Activated CD4-positive, CD25-positive, alpha-beta regulatory T cell treated with anti-CD3 and anti-CD28 coated beads, Interleukin-2, amount 50 U/mL, for 72 hours (primary cell): ENCODE measurements around the gene ISLR.
"Not testable (repeated sequence)": the region's sequence is repeated elsewhere in the genome, so short reads cannot be mapped to it uniquely, and the experiment has no call there.

ENCODE experiments used
- DNase-seq: peaks from one replicate; pipeline ENCODE4 v3.0.0; 2021

The ISLR gene

GRCh38 chr15:74137537-74137894 lies 36.0 kb upstream of the ISLR start:
- DNase-seq: no peak

DNA sequence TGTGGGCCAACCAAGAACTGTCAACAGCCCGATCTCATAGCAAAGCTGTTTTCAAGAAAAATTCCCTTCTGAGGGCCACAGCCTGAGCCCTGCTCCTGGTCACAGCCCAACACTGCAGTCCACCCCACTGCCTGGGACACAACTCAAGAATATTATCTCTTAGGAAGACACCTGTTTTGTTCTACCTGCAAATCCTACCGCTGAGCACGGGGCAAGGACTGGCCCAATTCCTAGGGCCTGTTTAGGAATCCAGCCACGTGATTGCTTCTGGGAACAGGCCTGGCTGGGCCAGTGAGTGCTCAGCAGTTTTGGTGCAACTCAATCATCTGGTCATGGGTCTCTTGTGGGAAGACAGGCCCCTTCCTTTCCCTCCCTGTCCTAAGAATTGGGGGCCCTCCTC lies 34.9 kb upstream of the ISLR start:
- DNase-seq: no peak

DNA sequence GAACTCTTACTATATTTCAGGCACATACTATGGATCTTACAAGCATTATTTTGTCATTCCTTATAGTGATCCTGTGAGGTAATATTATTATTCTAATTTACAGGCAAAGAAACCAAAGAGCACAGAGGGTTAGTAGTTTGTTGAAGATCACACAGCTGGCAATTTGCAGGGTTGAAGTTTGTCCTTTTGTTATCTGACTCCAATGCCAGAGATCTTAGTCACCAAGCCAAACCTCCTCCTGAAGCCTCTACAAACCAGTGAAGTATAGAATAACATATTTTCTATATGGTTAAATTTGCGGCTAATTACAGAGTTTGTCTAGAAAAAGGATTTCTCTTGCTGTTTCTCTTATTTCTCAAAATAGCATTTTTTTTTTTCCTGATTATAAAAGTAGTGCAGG lies 31.9 kb upstream of the ISLR start:
- no peak for DNase-seq

DNA sequence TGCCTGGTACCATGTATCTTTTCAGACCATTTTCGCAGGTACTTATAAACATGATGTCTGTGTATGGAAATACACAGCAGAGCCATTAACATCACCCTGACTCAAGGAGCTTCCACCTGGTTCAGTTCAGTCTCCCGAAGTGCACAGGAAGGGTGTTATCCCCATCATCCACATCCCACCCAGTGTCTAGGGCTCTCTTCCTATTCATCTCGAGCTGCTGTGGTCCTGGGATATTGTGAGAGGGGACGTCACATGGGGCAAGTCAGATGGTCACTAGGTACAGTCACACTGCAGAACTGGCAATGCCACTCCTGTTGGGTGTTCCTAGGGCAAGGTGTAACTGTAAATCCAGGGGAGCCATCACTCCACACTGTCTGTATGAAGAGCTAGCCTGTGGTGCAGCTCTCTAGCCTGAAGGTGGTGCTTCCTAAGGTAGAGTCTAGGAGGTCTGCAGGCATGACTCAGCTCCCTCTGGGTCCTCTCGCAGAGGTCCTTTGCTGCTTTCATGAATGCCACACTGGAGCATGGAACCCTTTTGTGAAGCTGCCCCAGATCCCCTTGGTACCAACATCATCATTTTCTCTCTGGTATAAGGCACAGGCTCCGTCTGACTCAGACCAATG lies 29.2 kb upstream of the ISLR start:
- no peak for DNase-seq

DNA sequence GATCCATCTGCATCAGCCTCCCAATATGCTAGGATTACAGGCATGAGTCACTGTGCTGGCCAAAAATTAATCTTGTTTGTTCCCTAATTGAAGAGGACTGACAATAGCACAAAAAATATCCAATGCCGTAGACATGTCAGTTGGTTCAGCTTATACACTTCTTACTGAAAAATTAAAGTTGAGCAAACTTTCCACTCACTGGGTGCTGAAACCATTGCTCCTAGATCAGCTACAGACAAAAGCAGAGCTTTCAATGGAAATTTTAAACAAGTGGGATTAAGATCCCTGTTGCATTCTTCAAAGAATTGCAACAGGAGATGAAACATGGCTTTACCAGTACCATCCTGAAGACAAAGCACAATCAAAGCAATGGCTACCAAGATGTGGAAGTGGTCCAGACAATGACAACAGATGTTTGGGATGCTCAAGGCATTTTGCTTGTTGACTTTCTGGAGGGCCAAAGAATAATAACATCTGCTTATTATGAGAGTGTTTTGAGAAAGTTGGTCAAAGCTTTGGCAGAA lies 27.2 kb upstream of the ISLR start:
- DNase-seq: no peak

DNA sequence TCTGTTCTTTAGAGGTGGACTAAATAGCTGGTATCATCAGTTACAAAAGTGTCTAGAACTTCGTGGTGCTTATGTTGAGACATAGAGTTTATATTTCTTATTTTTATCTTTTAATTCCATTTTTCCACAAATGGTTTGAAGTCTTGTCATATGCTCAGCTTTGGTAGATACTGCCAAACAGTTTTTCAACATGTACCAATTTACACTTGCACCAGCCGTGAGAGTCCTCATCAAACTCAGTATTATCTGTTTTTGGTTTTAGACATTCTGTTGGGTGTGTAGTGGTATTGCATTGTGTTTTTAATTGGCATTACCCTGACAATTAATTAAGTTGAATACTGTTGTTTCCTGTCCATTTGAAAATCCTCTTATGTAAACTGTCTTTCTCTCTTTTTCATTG lies 26.5 kb upstream of the ISLR start:
- no peak for DNase-seq

GRCh38 chr15:74155766-74156417 lies 17.6 kb upstream of the ISLR start:
- DNase-seq: no peak

DNA sequence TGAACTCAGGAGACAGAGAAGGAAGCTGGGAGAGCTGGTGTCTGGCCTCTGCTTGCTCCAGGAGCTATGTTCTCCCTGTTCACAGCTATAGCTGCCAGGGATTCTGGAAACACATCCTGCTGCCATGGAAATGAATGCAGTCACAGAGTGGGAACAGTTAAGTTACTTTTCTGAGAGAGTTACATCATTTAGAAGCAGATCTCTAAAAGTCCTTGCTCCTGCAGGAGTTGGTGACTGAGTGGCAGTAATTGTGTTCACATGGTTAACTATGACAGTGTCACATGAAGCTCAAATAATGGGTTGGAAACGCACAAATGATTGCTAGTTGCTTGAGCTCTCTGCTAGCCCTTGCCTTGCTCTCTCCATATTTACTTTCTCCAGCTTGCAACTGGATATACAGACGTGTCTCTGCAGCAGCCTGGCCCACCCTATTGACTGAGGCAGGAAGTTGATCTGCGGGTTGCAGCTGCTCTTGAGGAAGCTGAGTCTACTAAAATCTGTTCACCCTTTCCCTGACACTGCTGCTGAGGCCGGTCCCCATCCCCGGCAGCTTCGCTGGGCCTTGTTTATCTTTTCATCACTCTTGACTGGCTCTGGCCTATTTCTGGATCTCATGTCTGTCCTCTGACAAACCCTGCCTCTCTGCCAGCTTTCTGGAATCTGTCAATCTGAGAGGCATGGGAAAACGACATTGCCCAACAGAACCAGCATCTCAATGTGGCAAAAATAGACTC lies 16.7 kb upstream of the ISLR start:
- DNase-seq: no peak

- no peak for DNase-seq
Measured at GRCh38 chr15:74157868-74158827, 15.4 kb upstream of the ISLR start.

GRCh38 chr15:74158855-74159650 lies 14.5 kb upstream of the ISLR start:
- DNase-seq: no peak

- no peak for DNase-seq
Measured at GRCh38 chr15:74159773-74160172, 13.7 kb upstream of the ISLR start.

- not testable (repeated sequence) for DNase-seq
Measured at GRCh38 chr15:74160390-74160789, 13.1 kb upstream of the ISLR start.

- not testable (repeated sequence) for DNase-seq
Measured at GRCh38 chr15:74162195-74162536, 11.3 kb upstream of the ISLR start.

- DNase-seq: no peak
Measured at GRCh38 chr15:74165461-74165860, 8.0 kb upstream of the ISLR start.

- no peak for DNase-seq
Measured at GRCh38 chr15:74167891-74168331, 5.6 kb upstream of the ISLR start.

DNA sequence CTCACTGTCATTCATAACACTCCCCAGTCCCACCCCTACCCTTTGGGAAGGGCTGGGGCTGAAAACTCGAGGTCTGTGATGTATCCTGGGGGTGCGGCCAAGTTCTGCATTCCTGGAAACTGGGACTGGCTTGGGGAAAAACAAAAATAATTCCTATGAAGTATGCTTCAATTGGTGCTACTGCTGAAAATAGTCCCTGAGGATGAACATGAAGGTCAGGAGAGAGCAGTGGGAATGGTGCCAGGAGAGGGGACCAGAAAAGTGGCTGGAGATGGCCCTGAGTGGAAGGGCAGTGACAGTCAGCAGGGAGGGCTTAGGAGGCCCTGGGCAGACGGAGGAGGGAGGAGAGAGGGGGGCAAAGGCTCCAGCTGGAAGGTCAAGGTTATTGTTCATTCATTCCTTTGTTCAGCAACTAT lies 4.8 kb upstream of the ISLR start:
- no peak for DNase-seq

GRCh38 chr15:74170071-74170844 lies 3.3 kb upstream of the ISLR start:
- DNase-seq: no peak

GRCh38 chr15:74170875-74171578 lies 2.5 kb upstream of the ISLR start:
- DNase-seq: no peak

DNA sequence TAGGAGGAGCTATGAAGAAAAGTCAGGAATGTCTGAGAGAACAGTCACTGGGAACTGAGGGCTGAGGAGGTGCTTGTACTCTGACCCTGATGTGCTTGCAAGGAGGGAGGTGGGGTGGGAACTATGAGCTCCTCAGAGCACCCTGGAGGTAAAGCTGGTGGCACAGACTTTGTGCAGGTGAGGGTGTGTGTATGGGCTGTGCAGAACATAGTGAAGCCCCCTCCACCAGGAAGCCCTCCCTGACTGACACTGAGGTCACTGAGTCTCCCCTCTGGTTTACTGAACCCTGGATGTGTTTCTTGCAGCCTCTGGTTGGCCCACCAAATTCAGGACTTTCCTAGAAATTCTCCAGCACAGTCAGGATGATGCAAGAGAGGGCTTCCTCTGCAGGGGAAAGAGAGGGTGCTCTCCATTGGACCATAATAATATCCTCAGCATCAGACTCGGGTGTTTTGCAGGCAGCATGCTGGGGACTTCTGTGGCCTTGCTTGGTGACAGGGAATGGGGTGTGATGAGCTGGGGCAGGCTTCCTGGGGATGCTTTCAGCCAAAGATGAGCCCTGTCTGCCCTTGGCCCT lies 1.5 kb upstream of the ISLR start:
- peak; percentile 19 for DNase-seq

GRCh38 chr15:74172701-74173379 lies 670 bp upstream of the ISLR start:
- DNase-seq: peak; percentile 15
